ENCODE data around the gene AFAP1. TPM values are rescaled to one million over a fixed set of nuclear protein-coding genes. Genes with fewer than 3 reads are reported as not detected.

The AFAP1 gene
- total and polyA plus RNA-seq, 2 of the 8 experiments (the other 6 are each of a cell fraction or from before 2014, with no cell fraction given) = 3.6 to 18.2 TPM

DNA sequence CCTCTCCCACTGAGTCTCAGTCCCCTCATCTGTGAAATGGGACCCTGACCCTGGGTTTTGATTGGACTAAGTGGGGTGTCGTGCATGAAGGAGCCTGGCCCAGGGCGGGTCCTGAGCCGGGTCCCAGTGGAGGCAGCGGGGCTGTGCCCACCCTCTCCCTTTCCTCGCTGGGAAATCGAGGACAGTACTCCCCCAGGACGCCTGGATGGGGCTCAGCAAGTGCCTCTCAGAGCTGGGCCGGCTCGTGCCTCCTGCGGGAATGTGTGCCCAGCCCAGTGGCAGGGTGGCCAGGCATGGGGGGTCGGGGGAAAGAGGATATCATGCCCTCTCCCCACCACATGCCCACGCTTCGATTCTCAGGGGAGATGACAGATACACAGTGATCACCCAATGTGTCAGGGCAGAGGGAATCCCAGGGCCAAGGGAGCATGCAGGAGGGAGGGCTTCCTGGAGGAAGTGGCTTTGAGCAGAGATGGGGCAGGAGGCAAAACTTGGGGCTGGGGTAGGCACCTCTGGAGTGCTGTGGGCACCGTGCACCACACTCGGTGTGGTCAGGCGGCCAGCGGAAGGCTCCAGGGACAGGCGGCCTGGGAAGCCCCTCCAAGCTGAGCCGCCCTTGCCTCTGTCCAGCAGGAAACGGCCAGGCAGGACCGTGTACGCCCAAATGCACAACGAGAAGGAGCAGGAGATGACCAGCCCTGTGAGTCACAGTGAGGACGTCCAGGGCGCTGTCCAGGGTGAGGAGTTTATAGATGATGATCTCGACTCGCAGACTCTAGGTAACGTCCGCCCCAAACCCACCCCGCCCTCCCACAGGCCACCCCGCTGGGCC is 203.0 kb downstream of the AFAP1 start (continued):
- TF ChIP-seq, protein P1, sequence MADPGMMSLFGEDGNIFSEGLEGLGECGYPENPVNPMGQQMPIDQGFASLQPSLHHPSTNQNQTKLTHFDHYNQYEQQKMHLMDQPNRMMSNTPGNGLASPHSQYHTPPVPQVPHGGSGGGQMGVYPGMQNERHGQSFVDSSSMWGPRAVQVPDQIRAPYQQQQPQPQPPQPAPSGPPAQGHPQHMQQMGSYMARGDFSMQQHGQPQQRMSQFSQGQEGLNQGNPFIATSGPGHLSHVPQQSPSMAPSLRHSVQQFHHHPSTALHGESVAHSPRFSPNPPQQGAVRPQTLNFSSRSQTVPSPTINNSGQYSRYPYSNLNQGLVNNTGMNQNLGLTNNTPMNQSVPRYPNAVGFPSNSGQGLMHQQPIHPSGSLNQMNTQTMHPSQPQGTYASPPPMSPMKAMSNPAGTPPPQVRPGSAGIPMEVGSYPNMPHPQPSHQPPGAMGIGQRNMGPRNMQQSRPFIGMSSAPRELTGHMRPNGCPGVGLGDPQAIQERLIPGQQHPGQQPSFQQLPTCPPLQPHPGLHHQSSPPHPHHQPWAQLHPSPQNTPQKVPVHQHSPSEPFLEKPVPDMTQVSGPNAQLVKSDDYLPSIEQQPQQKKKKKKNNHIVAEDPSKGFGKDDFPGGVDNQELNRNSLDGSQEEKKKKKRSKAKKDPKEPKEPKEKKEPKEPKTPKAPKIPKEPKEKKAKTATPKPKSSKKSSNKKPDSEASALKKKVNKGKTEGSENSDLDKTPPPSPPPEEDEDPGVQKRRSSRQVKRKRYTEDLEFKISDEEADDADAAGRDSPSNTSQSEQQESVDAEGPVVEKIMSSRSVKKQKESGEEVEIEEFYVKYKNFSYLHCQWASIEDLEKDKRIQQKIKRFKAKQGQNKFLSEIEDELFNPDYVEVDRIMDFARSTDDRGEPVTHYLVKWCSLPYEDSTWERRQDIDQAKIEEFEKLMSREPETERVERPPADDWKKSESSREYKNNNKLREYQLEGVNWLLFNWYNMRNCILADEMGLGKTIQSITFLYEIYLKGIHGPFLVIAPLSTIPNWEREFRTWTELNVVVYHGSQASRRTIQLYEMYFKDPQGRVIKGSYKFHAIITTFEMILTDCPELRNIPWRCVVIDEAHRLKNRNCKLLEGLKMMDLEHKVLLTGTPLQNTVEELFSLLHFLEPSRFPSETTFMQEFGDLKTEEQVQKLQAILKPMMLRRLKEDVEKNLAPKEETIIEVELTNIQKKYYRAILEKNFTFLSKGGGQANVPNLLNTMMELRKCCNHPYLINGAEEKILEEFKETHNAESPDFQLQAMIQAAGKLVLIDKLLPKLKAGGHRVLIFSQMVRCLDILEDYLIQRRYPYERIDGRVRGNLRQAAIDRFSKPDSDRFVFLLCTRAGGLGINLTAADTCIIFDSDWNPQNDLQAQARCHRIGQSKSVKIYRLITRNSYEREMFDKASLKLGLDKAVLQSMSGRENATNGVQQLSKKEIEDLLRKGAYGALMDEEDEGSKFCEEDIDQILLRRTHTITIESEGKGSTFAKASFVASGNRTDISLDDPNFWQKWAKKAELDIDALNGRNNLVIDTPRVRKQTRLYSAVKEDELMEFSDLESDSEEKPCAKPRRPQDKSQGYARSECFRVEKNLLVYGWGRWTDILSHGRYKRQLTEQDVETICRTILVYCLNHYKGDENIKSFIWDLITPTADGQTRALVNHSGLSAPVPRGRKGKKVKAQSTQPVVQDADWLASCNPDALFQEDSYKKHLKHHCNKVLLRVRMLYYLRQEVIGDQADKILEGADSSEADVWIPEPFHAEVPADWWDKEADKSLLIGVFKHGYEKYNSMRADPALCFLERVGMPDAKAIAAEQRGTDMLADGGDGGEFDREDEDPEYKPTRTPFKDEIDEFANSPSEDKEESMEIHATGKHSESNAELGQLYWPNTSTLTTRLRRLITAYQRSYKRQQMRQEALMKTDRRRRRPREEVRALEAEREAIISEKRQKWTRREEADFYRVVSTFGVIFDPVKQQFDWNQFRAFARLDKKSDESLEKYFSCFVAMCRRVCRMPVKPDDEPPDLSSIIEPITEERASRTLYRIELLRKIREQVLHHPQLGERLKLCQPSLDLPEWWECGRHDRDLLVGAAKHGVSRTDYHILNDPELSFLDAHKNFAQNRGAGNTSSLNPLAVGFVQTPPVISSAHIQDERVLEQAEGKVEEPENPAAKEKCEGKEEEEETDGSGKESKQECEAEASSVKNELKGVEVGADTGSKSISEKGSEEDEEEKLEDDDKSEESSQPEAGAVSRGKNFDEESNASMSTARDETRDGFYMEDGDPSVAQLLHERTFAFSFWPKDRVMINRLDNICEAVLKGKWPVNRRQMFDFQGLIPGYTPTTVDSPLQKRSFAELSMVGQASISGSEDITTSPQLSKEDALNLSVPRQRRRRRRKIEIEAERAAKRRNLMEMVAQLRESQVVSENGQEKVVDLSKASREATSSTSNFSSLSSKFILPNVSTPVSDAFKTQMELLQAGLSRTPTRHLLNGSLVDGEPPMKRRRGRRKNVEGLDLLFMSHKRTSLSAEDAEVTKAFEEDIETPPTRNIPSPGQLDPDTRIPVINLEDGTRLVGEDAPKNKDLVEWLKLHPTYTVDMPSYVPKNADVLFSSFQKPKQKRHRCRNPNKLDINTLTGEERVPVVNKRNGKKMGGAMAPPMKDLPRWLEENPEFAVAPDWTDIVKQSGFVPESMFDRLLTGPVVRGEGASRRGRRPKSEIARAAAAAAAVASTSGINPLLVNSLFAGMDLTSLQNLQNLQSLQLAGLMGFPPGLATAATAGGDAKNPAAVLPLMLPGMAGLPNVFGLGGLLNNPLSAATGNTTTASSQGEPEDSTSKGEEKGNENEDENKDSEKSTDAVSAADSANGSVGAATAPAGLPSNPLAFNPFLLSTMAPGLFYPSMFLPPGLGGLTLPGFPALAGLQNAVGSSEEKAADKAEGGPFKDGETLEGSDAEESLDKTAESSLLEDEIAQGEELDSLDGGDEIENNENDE (IDR thresholded peaks at IDR 0.05; ENCODE audit: insufficient replicate concordance, low read length) = no peak
- TF ChIP-seq SP1 (IDR thresholded peaks at IDR 0.05; ENCODE audit: low read depth, low read length) (no peak), BACH1 (IDR thresholded peaks at IDR 0.05; ENCODE audit: low read length) (no peak), FOSL1 (IDR thresholded peaks at IDR 0.05; ENCODE audit: insufficient read depth, low read depth, low read length) (no peak), RBBP5 (IDR thresholded peaks at IDR 0.05; ENCODE audit: borderline replicate concordance, low read depth, low read length) (no peak)

All from H1 (cell line).